GM23338 (cell line): Measurements from ENCODE around the gene ZNF77. TPM values are rescaled to one million over a fixed set of nuclear protein-coding genes. Genes with fewer than 3 reads are reported as not detected.

ENCODE experiments used
- ATAC-seq: fragments of 200-7000 bp; cut with Tn5 transposase; 3 replicates; pipeline ENCODE4 v1.9.1; 2020
- DNase-seq: peaks from one replicate; pipeline ENCODE4 v3.0.0-alpha.2; 2015; ENCODE audit warnings: low spot score
- H2AFZ ChIP-seq: fragments of 200-600 bp; sonication (generic); 2 replicates; pipeline ENCODE4 v1.8.0; 2016; ENCODE audit warnings: antibody characterized with exemption, mild to moderate bottlenecking, moderate library complexity
- H3F3A ChIP-seq: fragments of 200-600 bp; sonication (generic); replicated peaks from 2 replicates; pipeline ENCODE4 v1.8.0; 2017; ENCODE audit warnings: antibody characterized with exemption, mixed run types, low read depth
- H3K27ac ChIP-seq: fragments of 200-600 bp; sonication (generic); 2 replicates; pipeline ENCODE4 v1.6.1; 2016; ENCODE audit warnings: low read depth
- H3K27me3 ChIP-seq: fragments of 200-600 bp; sonication (generic); 2 replicates; pipeline ENCODE4 v1.8.0; 2016; ENCODE audit warnings: mild to moderate bottlenecking, mixed run types, moderate library complexity; ENCODE audit not compliant: insufficient read depth
- H3K36me3 ChIP-seq: fragments of 200-600 bp; sonication (generic); 2 replicates; pipeline ENCODE4 v1.8.0; 2016; ENCODE audit warnings: mild to moderate bottlenecking; ENCODE audit not compliant: insufficient read depth
- H3K4me1 ChIP-seq: fragments of 200-600 bp; sonication (generic); 2 replicates; pipeline ENCODE4 v1.8.0; 2016; ENCODE audit warnings: mild to moderate bottlenecking, moderate library complexity; ENCODE audit not compliant: insufficient read depth
- H3K4me2 ChIP-seq: fragments of 200-600 bp; sonication (generic); 2 replicates; pipeline ENCODE4 v1.7.1; 2017; ENCODE audit warnings: mixed run types
- H3K4me3 ChIP-seq: fragments of 200-600 bp; sonication (generic); 2 replicates; pipeline ENCODE4 v1.6.1; 2016; ENCODE audit warnings: mixed run types
- H3K79me2 ChIP-seq: fragments of 200-600 bp; sonication (generic); replicated peaks from 2 replicates; pipeline ENCODE4 v1.8.0; 2017; ENCODE audit warnings: mild to moderate bottlenecking; ENCODE audit not compliant: insufficient read depth
- H3K9me2 ChIP-seq: fragments of 200-600 bp; sonication (generic); 2 replicates; pipeline ENCODE4 v1.8.0; 2017; ENCODE audit not compliant: insufficient read depth
- H4K20me1 ChIP-seq: fragments of 200-600 bp; sonication (generic); replicated peaks from 2 replicates; pipeline ENCODE4 v1.8.0; 2017; ENCODE audit warnings: mild to moderate bottlenecking; ENCODE audit not compliant: insufficient read depth
- H3K27ac Mint-ChIP-seq: 2 replicates; pipeline ENCODE4 v1.8.0; 2020; ENCODE audit warnings: inconsistent platforms, mild to moderate bottlenecking, moderate library complexity, mixed read lengths
- H3K27me3 Mint-ChIP-seq: 3 replicates; pipeline ENCODE4 v1.8.0; 2022; ENCODE audit warnings: low read depth, mild to moderate bottlenecking, moderate library complexity, mixed read lengths, inconsistent platforms; ENCODE audit not compliant: insufficient read depth, poor library complexity
- H3K36me3 Mint-ChIP-seq: 3 replicates; pipeline ENCODE4 v1.8.0; 2021; ENCODE audit warnings: low read depth, mild to moderate bottlenecking, inconsistent platforms, moderate library complexity, mixed read lengths
- H3K4me1 Mint-ChIP-seq: 3 replicates; pipeline ENCODE4 v1.8.0; 2020; ENCODE audit warnings: mild to moderate bottlenecking, inconsistent platforms, mixed read lengths
- H3K4me3 Mint-ChIP-seq: 3 replicates; pipeline ENCODE4 v1.8.0; 2021; ENCODE audit warnings: moderate library complexity, mild to moderate bottlenecking, inconsistent platforms, mixed read lengths
- H3K9me3 Mint-ChIP-seq: 3 replicates; pipeline ENCODE4 v1.8.0; 2020; ENCODE audit warnings: moderate library complexity, mild to moderate bottlenecking, inconsistent platforms, mixed read lengths
- CREB1 ChIP-seq: fragments of 250-450 bp; sonication (Bioruptor Pico); IDR thresholded peaks from 2 replicates; pipeline ENCODE4 v1.5.0; 2020; ENCODE audit warnings: low read depth, mild to moderate bottlenecking, moderate library complexity
- EZH2 ChIP-seq: fragments of 200-600 bp; sonication (generic); IDR thresholded peaks from one replicate; pipeline ENCODE4 v1.8.0; 2017; ENCODE audit warnings: antibody characterized with exemption, mild to moderate bottlenecking, low read depth; ENCODE audit not compliant: unreplicated experiment
- JUNB ChIP-seq: IDR thresholded peaks from one replicate; pipeline ENCODE4 v1.6.1; 2016; ENCODE audit warnings: antibody characterized with exemption; ENCODE audit not compliant: unreplicated experiment
- NANOG ChIP-seq: IDR thresholded peaks from 2 replicates; pipeline ENCODE4 v1.6.1; 2016; ENCODE audit warnings: antibody characterized with exemption, borderline replicate concordance
- ZNF114 ChIP-seq: fragments of 250-450 bp; sonication (Bioruptor Pico); IDR thresholded peaks from 2 replicates; pipeline ENCODE4 v1.5.0; 2020; ENCODE audit warnings: mild to moderate bottlenecking, moderate library complexity
- polyA plus RNA-seq: library from polyadenylated mRNA; unstranded; fragments of >200 nt; fragmentation: Nextera tagmentation; extraction: Ambion mirVana; gene quantifications from 2 replicates; pipeline ENCODE4 v1.2.1, GENCODE V29; 2016
- total RNA-seq: library from RNA; depleted of rRNA; stranded (reverse); fragments of >200 nt; shearing (Covaris generic); gene quantifications from 2 replicates; pipeline ENCODE4 v1.2.3, GENCODE V29; 2014
- TF ChIP-seq, protein P1 (sequence below): IDR thresholded peaks from one replicate; pipeline ENCODE4 v1.6.1; 2018; ENCODE audit warnings: antibody characterized with exemption; ENCODE audit not compliant: unreplicated experiment
- TF ChIP-seq, protein P2 (sequence below): fragments of 250-450 bp; sonication (Bioruptor Pico); IDR thresholded peaks from 2 replicates; pipeline ENCODE4 v1.5.0; 2020; ENCODE audit warnings: mild to moderate bottlenecking, moderate library complexity
- TF ChIP-seq, protein P3 (sequence below): IDR thresholded peaks from 2 replicates; pipeline ENCODE4 v1.6.1; 2016; ENCODE audit warnings: antibody characterized with exemption

ZNF77 gene
- total and polyA plus RNA-seq, 2 experiments from 2014 or later: 3.3 to 4.5 TPM

DNA sequence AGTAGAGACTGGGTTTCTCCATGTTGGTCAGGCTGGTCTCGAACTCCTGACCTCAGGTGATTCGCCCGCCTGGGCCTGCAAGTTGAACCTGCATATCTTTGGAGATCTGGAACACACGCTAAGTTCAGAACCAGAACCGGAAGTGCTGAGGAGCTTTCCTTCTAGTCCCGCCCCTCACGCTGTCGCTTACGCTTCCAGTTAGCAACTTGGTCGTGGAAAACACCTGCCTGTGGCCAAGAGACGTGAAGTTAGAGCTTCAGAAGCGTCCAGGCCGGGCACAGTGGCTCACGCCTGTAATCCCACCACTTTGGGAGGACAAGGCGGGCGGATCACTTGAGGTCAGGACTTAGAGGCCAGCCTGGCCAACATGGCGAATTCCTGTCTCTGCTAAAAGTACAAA lies 59.0 kb downstream of the ZNF77 start:
- Mint-ChIP-seq H3K4me1 (peaks cover 2% of the 10 kb centered on the region), H3K9me3 (peaks cover 71% of the 10 kb centered on the region), H3K27ac (no peak overlapping the region), H3K36me3 (peaks cover 5% of the 10 kb centered on the region), H3K27me3 (peaks cover 6% of the 10 kb centered on the region), H3K4me3 (no peak overlapping the region)
- DNase-seq (no peak), ATAC-seq (no peak)
- Histone ChIP-seq H3K4me1 (no peaks in the 10 kb centered on the region; the same call in 1 of the 2 replicates), H3K4me2 (no peak overlapping the region), H4K20me1 (no peaks in the 10 kb centered on the region), H3K27ac (no peak overlapping the region), H3F3A (no peaks in the 10 kb centered on the region), H3K9me2 (0 out of 2 replicates have a peak, but pooled peaks cover 2% of the 10 kb centered on the region), H3K4me3 (no peak overlapping the region), H3K27me3 (no peaks in the 10 kb centered on the region), H3K79me2 (no peaks in the 10 kb centered on the region), H3K36me3 (no peaks in the 10 kb centered on the region), H2AFZ (no peak overlapping the region)
- TF ChIP-seq, protein P1, sequence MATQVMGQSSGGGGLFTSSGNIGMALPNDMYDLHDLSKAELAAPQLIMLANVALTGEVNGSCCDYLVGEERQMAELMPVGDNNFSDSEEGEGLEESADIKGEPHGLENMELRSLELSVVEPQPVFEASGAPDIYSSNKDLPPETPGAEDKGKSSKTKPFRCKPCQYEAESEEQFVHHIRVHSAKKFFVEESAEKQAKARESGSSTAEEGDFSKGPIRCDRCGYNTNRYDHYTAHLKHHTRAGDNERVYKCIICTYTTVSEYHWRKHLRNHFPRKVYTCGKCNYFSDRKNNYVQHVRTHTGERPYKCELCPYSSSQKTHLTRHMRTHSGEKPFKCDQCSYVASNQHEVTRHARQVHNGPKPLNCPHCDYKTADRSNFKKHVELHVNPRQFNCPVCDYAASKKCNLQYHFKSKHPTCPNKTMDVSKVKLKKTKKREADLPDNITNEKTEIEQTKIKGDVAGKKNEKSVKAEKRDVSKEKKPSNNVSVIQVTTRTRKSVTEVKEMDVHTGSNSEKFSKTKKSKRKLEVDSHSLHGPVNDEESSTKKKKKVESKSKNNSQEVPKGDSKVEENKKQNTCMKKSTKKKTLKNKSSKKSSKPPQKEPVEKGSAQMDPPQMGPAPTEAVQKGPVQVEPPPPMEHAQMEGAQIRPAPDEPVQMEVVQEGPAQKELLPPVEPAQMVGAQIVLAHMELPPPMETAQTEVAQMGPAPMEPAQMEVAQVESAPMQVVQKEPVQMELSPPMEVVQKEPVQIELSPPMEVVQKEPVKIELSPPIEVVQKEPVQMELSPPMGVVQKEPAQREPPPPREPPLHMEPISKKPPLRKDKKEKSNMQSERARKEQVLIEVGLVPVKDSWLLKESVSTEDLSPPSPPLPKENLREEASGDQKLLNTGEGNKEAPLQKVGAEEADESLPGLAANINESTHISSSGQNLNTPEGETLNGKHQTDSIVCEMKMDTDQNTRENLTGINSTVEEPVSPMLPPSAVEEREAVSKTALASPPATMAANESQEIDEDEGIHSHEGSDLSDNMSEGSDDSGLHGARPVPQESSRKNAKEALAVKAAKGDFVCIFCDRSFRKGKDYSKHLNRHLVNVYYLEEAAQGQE: no peak

DNA sequence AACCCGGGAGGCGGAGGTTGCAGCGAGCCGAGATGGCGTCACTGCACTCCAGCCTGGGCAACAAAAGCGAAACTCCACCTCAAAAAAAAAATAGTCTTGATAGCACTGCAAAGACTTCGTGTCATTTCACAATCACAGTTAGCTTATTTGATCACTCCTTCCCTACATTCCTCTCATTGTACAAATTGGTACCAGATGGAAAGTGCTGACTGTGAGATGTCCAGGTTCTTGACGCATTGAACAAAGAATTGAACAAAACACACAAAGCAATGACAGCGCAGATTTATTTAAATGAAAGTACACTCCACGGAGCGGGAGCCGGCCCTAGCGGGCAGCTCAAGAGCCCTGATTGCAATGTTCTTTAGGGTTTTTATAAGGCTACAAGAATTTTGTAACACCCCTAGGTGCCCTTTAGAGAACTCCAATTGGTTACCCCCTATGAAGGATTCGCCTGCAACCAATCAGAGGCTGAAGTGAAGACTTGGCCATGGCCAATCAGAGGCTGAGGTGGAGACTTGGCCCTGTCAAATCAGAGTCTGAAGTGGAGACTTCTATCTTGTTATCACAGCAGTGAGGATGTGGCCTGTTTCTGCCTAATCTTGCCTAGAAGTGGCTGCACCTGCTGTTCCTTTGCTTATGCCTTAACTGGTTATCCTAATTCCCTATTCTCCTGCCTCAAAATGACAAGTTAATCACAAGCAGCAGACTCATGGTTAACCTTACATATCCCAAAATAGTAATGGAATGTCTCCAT lies 60.9 kb downstream of the ZNF77 start:
- no peak overlapping the region for H3K4me2 ChIP-seq
- H3K27me3 ChIP-seq: no peaks in the 10 kb centered on the region
- 0 out of 2 replicates have a peak, but pooled peaks cover 2% of the 10 kb centered on the region for H3K9me2 ChIP-seq
- H3F3A ChIP-seq: no peaks in the 10 kb centered on the region
- no peak overlapping the region for H3K27ac ChIP-seq
- H3K4me3 ChIP-seq: no peak overlapping the region
- H2AFZ ChIP-seq: no peak overlapping the region
- H3K4me3 Mint-ChIP-seq: no peak overlapping the region
- H3K4me1 ChIP-seq: no peaks in the 10 kb centered on the region; the same call in 1 of the 2 replicates
- peaks cover 7% of the 10 kb centered on the region for H3K27me3 Mint-ChIP-seq
- H3K4me1 Mint-ChIP-seq: peaks cover 2% of the 10 kb centered on the region
- no peak overlapping the region for H3K27ac Mint-ChIP-seq
- ATAC-seq: no peak
- H3K36me3 ChIP-seq: no peaks in the 10 kb centered on the region
- H3K79me2 ChIP-seq: no peaks in the 10 kb centered on the region
- DNase-seq: no peak
- H3K9me3 Mint-ChIP-seq: peaks cover 72% of the 10 kb centered on the region
- H4K20me1 ChIP-seq: no peaks in the 10 kb centered on the region
- H3K36me3 Mint-ChIP-seq: peaks cover 9% of the 10 kb centered on the region
- TF ChIP-seq, protein P2, sequence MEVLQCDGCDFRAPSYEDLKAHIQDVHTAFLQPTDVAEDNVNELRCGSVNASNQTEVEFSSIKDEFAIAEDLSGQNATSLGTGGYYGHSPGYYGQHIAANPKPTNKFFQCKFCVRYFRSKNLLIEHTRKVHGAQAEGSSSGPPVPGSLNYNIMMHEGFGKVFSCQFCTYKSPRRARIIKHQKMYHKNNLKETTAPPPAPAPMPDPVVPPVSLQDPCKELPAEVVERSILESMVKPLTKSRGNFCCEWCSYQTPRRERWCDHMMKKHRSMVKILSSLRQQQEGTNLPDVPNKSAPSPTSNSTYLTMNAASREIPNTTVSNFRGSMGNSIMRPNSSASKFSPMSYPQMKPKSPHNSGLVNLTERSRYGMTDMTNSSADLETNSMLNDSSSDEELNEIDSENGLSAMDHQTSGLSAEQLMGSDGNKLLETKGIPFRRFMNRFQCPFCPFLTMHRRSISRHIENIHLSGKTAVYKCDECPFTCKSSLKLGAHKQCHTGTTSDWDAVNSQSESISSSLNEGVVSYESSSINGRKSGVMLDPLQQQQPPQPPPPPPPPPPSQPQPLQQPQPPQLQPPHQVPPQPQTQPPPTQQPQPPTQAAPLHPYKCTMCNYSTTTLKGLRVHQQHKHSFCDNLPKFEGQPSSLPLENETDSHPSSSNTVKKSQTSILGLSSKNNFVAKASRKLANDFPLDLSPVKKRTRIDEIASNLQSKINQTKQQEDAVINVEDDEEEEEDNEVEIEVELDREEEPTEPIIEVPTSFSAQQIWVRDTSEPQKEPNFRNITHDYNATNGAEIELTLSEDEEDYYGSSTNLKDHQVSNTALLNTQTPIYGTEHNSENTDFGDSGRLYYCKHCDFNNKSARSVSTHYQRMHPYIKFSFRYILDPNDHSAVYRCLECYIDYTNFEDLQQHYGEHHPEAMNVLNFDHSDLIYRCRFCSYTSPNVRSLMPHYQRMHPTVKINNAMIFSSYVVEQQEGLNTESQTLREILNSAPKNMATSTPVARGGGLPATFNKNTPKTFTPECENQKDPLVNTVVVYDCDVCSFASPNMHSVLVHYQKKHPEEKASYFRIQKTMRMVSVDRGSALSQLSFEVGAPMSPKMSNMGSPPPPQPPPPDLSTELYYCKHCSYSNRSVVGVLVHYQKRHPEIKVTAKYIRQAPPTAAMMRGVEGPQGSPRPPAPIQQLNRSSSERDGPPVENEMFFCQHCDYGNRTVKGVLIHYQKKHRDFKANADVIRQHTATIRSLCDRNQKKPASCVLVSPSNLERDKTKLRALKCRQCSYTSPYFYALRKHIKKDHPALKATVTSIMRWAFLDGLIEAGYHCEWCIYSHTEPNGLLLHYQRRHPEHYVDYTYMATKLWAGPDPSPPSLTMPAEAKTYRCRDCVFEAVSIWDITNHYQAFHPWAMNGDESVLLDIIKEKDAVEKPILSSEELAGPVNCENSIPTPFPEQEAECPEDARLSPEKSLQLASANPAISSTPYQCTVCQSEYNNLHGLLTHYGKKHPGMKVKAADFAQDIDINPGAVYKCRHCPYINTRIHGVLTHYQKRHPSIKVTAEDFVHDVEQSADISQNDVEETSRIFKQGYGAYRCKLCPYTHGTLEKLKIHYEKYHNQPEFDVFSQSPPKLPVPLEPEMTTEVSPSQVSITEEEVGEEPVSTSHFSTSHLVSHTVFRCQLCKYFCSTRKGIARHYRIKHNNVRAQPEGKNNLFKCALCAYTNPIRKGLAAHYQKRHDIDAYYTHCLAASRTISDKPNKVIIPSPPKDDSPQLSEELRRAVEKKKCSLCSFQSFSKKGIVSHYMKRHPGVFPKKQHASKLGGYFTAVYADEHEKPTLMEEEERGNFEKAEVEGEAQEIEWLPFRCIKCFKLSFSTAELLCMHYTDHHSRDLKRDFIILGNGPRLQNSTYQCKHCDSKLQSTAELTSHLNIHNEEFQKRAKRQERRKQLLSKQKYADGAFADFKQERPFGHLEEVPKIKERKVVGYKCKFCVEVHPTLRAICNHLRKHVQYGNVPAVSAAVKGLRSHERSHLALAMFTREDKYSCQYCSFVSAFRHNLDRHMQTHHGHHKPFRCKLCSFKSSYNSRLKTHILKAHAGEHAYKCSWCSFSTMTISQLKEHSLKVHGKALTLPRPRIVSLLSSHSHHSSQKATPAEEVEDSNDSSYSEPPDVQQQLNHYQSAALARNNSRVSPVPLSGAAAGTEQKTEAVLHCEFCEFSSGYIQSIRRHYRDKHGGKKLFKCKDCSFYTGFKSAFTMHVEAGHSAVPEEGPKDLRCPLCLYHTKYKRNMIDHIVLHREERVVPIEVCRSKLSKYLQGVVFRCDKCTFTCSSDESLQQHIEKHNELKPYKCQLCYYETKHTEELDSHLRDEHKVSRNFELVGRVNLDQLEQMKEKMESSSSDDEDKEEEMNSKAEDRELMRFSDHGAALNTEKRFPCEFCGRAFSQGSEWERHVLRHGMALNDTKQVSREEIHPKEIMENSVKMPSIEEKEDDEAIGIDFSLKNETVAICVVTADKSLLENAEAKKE (CRISPR knock-in tag): no peak
- TF ChIP-seq, protein P3, sequence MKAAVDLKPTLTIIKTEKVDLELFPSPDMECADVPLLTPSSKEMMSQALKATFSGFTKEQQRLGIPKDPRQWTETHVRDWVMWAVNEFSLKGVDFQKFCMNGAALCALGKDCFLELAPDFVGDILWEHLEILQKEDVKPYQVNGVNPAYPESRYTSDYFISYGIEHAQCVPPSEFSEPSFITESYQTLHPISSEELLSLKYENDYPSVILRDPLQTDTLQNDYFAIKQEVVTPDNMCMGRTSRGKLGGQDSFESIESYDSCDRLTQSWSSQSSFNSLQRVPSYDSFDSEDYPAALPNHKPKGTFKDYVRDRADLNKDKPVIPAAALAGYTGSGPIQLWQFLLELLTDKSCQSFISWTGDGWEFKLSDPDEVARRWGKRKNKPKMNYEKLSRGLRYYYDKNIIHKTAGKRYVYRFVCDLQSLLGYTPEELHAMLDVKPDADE: no peak
- TF ChIP-seq CREB1 (CRISPR knock-in tag) (no peak), EZH2 (no peak), JUNB (no peak), NANOG (no peak), ZNF114 (CRISPR knock-in tag) (no peak)
